GM10248 (cell line): ENCODE results near the gene PYCR2.
"Not testable (repeated sequence)": the region's sequence is repeated elsewhere in the genome, so short reads cannot be mapped to it uniquely, and the experiment has no call there.

Experiments used
- CTCF ChIA-PET: fragments of 300-600 bp; sonication (Branson Sonifier 250); formaldehyde crosslinking; extraction: SDS; loops from one replicate; lab custom pipeline; 2021; ENCODE audit warnings: antibody characterized with exemption; lab: Yijun Ruan, JAX
- POLR2A ChIA-PET: fragments of 350-650 bp; sonication (Branson Sonifier 250); formaldehyde crosslinking; extraction: SDS; loops from one replicate; lab custom pipeline; 2020; ENCODE audit warnings: antibody characterized with exemption; lab: Yijun Ruan, JAX
- DNase-seq: peaks from one replicate; pipeline ENCODE4 v3.0.0; 2012; ENCODE audit errors: extremely low spot score
- TF ChIP-seq, protein P1 (sequence below): IDR thresholded peaks from 2 replicates; pipeline ENCODE4 v1.5.1; 2012; ENCODE audit warnings: mild to moderate bottlenecking, low read depth; ENCODE audit errors: extremely low read depth, missing control alignments, control extremely low read depth

Gene PYCR2

DNA sequence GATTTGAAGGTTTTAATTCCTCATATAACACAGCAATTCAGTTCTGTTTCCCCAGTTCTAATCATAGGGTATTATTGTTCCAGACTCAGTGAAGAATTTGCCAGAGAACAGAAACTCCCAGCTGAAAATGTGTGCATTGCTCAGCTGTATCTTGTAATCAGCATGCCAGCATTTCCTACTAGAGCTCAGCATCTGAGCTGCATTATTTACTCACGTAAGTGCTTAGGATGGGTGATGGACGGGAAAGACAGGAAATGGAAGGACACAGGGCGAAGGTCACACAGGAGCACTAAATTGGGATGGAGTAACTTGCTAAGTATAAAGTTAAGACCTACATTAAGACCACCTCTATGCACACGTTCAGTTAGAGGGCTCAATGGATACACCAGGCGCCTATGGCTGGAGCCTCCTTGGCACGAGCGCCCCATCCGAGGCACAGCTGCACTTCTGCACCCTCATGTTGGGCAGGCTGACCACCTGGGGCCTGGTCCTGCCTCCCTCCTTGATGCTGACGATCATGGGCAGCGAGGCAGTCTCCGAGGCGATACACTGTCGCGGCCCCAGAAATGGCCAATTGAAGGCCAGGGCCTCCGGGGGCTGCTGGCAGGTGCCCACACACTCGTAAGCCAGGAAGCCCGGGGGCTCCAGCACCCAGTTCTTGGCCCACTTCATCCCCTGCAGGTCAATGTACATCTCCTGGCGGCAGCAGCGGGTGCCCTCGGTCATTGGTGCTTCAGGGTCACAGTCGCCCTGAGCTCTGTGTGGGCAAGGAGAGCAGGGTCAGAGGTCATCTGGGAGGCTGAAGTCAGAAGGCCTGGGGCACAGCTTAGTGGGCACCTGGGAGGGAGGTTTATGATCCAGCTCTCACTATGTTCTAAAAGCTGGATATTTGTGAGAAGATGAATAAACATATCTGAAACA lies 13.3 kb upstream of the PYCR2 start:
- POLR2A ChIA-PET: no interaction called here
- TF ChIP-seq, protein P1, sequence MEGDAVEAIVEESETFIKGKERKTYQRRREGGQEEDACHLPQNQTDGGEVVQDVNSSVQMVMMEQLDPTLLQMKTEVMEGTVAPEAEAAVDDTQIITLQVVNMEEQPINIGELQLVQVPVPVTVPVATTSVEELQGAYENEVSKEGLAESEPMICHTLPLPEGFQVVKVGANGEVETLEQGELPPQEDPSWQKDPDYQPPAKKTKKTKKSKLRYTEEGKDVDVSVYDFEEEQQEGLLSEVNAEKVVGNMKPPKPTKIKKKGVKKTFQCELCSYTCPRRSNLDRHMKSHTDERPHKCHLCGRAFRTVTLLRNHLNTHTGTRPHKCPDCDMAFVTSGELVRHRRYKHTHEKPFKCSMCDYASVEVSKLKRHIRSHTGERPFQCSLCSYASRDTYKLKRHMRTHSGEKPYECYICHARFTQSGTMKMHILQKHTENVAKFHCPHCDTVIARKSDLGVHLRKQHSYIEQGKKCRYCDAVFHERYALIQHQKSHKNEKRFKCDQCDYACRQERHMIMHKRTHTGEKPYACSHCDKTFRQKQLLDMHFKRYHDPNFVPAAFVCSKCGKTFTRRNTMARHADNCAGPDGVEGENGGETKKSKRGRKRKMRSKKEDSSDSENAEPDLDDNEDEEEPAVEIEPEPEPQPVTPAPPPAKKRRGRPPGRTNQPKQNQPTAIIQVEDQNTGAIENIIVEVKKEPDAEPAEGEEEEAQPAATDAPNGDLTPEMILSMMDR: no peak
- no peak for DNase-seq
- CTCF ChIA-PET: interaction anchor here (0.9 to 1.8 kb wide), 5 partner anchors 9 to 463 kb away, joined by 3 to 5 read pairs (median 3); no protein-coding TSS in a partner anchor

DNA sequence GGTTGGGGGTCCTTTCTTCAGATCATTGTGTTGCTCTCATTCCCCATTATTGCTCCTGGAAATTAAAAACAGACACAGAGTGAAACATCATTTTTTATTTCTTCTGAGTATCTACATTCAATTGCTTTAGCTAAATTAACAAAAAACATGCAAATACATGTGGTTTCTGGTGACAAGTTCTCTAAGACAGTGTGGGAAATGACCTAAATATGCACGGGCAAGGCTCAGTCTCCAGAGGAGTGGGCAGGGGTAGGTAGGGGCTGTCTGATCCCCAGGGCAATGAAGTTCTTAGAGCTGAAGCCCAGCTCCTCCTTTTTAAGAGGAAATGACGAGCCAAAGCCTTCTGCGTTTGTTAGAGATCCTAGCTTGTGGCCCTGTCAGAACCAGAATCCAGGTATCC lies 12.5 kb upstream of the PYCR2 start:
- CTCF ChIA-PET: interaction anchor here (0.6 to 1.2 kb wide), 2 partner anchors 9 to 26 kb away, joined by 3 read pairs; no protein-coding TSS in a partner anchor
- no peak for DNase-seq
- TF ChIP-seq, protein P1: no peak
- POLR2A ChIA-PET: no interaction called here

DNA sequence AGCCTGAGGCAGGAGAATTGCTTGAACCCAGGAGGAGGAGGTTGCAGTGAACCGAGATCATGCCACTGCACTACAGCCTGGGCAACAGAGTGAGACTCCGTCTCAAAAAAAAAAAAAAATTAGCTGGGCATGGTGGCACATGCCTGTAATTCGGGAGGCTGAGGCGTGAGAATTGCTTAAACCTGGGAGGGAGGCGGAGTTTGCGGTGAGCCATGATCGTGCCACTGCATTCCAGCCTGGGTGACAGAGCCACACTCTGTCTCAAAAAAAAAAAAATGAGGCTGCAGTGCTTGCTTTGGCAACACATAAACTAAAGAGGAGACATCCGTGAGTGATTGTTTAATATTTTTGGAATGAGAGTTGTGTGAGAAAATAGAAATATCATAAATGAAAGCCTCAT lies 12.0 kb upstream of the PYCR2 start:
- POLR2A ChIA-PET, DNase-seq: not testable (repeated sequence)
- CTCF ChIA-PET: interaction anchor here (0.6 to 1.5 kb wide), 2 partner anchors 9 kb away, joined by 3 read pairs; no protein-coding TSS in a partner anchor

DNA sequence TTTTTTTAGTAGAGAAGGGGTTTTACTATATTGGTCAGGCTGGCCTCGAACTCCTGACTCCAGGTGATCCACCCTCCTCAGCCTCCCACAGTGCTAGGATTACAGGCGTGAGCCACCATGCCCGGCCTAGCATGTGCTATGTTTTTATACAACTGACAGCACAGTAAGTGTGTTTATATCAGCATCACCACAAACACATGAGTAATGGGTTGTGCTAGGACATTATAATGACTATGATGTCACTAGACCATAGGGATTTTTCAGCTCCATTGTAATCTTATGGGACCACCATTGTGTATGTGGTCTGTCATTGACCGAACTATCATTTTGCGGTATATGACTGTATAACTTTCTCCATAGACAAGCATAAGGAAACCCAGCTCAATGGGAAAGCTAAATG lies 10.7 kb upstream of the PYCR2 start:
- ChIA-PET CTCF (interaction anchor here (0.9 to 2.1 kb wide), 5 partner anchors 8 to 460 kb away, joined by 3 to 5 read pairs (median 4); partner anchors contain the start of gene PYCR2), POLR2A (no interaction called here)
- TF ChIP-seq, protein P1: no peak
- DNase-seq: no peak

DNA sequence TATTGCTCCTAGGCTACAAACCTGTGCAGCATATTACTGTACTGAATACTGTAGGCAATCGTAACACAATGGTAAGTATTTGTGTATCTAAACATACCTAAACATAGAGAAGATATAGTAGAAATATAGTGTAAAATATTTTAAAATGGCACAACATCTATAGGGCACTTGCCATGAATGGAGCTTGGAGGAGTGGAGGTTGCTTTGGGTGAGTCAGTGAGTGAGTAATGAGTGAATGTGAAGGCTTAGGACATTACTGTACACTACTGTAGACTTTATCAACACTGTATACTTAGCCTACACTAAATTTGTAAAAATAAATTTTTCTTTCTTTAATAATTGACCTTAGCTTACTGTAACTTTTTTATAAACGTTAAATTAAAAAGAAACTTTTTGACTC lies 9.0 kb upstream of the PYCR2 start:
- ChIA-PET CTCF (interaction anchor here (2.1 kb wide), 1 partner anchor 9 kb away, joined by 5 read pairs; the partner anchor contains the start of gene PYCR2), POLR2A (no interaction called here)
- DNase-seq: no peak
- TF ChIP-seq, protein P1: no peak

DNA sequence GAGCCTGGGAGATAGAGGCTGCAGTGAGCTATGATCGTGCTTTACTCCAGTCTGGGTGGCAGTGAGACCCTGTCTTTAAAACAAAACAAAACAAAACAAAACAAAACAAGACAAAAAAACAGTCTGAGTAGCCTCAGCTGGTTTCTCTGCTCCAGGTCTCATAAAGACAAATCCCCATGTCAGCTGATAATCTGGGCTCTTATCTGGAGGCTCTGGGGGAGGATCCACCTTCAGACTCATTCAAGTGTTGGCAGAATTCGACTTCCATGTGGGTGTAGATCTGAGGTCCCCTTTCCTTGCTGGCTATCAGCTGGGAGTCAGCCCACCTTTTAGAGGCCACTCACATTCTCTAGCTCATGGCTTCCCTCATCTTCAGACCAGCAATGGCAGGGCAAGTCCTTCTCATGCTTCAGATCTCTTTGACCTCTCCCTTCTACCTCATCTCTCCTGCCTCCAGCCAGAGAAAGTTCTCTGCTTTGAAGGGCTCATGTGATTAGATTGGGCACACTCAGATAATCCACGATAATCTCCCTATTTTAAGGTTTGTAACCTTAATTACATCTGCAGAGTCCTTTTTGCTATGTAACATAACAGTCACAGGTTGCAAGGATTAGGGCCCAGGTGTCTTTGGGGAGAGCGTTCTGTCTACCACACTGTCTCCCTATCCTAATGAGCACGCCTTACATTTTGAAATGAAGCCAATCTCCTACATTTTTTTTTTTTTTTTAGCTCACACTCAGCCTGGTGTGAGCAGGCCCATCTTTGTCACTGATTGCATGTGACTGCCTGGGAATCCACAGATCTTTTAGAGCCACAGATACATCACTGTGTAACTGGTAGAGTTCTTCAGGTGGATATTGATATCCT lies 7.5 kb upstream of the PYCR2 start:
- TF ChIP-seq, protein P1: no peak
- POLR2A ChIA-PET: interaction anchor here (0.6 kb wide), 1 partner anchor 283 kb away, joined by 4 read pairs; no protein-coding TSS in a partner anchor

More for the DNA sequence above, 7.5 kb upstream of the PYCR2 start:
- CTCF ChIA-PET: interaction anchor here (0.8 to 2.4 kb wide), 6 partner anchors 10 to 154 kb away, joined by 3 to 12 read pairs (median 4); partner anchors contain the start of genes LEFTY2 and SRP9
- DNase-seq: no peak
